ENCODE data around the gene MT1G. TPM values are rescaled to one million over a fixed set of nuclear protein-coding genes. Genes with fewer than 3 reads are reported as not detected.

Gene MT1G
- total RNA-seq, 1 experiment from 2014 or later = 23.4 TPM

DNA sequence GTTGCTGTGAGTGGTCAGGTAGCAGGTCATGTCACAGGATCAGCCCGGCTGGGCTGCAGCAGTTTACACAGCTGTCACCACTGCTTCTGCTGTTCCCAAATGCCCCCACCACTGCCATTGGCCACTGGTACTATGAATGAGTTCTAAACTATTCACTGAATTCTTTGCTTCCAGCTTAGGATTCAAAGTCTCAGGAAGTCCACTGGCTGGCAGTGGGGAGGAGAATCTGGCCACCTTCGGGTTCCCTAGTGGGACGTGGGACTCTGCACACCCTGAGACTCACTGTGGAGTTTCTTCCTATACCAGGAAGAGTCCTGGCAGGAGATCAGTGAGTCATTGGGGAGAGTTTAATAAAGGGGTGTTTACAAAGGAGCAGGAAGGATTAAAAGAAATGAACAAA lies 21.3 kb upstream of the MT1G start:
- no peak overlapping the region for H3K27ac ChIP-seq (ENCODE audit: insufficient read length, low read depth, low read length)
- no peaks in the 10 kb centered on the region for H3K9me3 ChIP-seq (ENCODE audit: control insufficient read depth, low read depth, low read length)
- no peaks in the 10 kb centered on the region for H3K79me2 ChIP-seq (ENCODE audit: insufficient read depth, low read length)
- H3K4me2 ChIP-seq (ENCODE audit: insufficient read depth, insufficient read length, low read length) = no peak overlapping the region
- H3K56ac ChIP-seq (ENCODE audit: insufficient read length, low read depth, low read length) = no peak overlapping the region
- WGBS (ENCODE audit: extremely low coverage, insufficient read length, low lambda C conversion rate) = no CpG with 5 or more reads among the region's 3 CpGs
- H3K23ac ChIP-seq (ENCODE audit: insufficient read length, low read depth, low read length) = no peak overlapping the region
- no peak overlapping the region for H2BK12ac ChIP-seq (ENCODE audit: insufficient read length, low read depth, low read length)
- no peak overlapping the region; a peak in 1 of 5 replicates for H3K4me3 Mint-ChIP-seq
- H3K9me3 Mint-ChIP-seq = peaks cover 9 to 11% of the 10 kb centered on the region in 2 experiments
- H4K5ac ChIP-seq (ENCODE audit: insufficient read length, low read depth, low read length) = no peak overlapping the region
- no peaks in the 10 kb centered on the region for H3K79me1 ChIP-seq (ENCODE audit: insufficient read depth, low read depth, low read length, poor library complexity, severe bottlenecking)
- no peaks in the 10 kb centered on the region for H3K4me1 ChIP-seq (ENCODE audit: insufficient read depth, low read length)
- no peaks in the 10 kb centered on the region for H4K20me1 ChIP-seq (ENCODE audit: control insufficient read depth, insufficient read depth, insufficient read length)
- H4K8ac ChIP-seq (replicated peaks; ENCODE audit: insufficient read length, low read depth, low read length) = no peak overlapping the region
- no peak overlapping the region for H3K14ac ChIP-seq (ENCODE audit: insufficient read depth, low read length)
- DNase-seq = no peak
- no peak overlapping the region for H2BK120ac ChIP-seq (ENCODE audit: low read depth, low read length, poor library complexity, severe bottlenecking)
- H3K18ac ChIP-seq (ENCODE audit: insufficient read length, low read depth, low read length) = no peak overlapping the region
- H3K9ac ChIP-seq (ENCODE audit: extremely low read depth, insufficient read length, low read length) = no peak overlapping the region
- no peak overlapping the region for H3T11ph ChIP-seq (ENCODE audit: low read length)
- no peak overlapping the region for H2AFZ ChIP-seq (ENCODE audit: low read length)
- no peaks in the 10 kb centered on the region for H3K27me3 ChIP-seq (ENCODE audit: insufficient read depth, low read length)
- no peaks in the 10 kb centered on the region for H3K23me2 ChIP-seq (ENCODE audit: insufficient read length, low read depth, low read length, poor library complexity, severe bottlenecking)
- H2BK15ac ChIP-seq (ENCODE audit: low read depth, low read length) = no peak overlapping the region
- H3K27me3 Mint-ChIP-seq (ENCODE audit: low read depth) = peaks cover 21% of the 10 kb centered on the region
- peaks cover 6 to 11% of the 10 kb centered on the region in 2 experiments for H3K4me1 Mint-ChIP-seq
- peaks cover 0 to 7% (median 5%) of the 10 kb centered on the region in 3 experiments; a peak in 5 of 7 replicates for H3K36me3 Mint-ChIP-seq (ENCODE audit: insufficient read depth in 1 of 3, low read depth in 3 of 3)
- TF ChIP-seq, protein P1, sequence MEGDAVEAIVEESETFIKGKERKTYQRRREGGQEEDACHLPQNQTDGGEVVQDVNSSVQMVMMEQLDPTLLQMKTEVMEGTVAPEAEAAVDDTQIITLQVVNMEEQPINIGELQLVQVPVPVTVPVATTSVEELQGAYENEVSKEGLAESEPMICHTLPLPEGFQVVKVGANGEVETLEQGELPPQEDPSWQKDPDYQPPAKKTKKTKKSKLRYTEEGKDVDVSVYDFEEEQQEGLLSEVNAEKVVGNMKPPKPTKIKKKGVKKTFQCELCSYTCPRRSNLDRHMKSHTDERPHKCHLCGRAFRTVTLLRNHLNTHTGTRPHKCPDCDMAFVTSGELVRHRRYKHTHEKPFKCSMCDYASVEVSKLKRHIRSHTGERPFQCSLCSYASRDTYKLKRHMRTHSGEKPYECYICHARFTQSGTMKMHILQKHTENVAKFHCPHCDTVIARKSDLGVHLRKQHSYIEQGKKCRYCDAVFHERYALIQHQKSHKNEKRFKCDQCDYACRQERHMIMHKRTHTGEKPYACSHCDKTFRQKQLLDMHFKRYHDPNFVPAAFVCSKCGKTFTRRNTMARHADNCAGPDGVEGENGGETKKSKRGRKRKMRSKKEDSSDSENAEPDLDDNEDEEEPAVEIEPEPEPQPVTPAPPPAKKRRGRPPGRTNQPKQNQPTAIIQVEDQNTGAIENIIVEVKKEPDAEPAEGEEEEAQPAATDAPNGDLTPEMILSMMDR (conservative IDR thresholded peaks at IDR 0.05) = no peak
- no peak overlapping the region for H4K91ac ChIP-seq (ENCODE audit: insufficient read length, low read depth, low read length)
- no peak overlapping the region for H3K27ac Mint-ChIP-seq
- H2BK20ac ChIP-seq (ENCODE audit: low read depth, low read length, poor library complexity, severe bottlenecking) = no peak overlapping the region
- no peak overlapping the region for H3K4ac ChIP-seq (ENCODE audit: low read depth, low read length)
- H2AK5ac ChIP-seq (ENCODE audit: insufficient read length, low read length) = no peak overlapping the region
- H2BK5ac ChIP-seq (ENCODE audit: insufficient read length, low read length) = no peak overlapping the region

Data from H9 (cell line).